ENCODE results near the gene GPR37. TPM values are rescaled to one million over a fixed set of nuclear protein-coding genes. Genes with fewer than 3 reads are reported as not detected.

Gene GPR37
- total RNA-seq, 1 experiment from 2014 or later = 1.6 TPM

GRCh38 chr7:124800386-124800785 lies 34.8 kb upstream of the GPR37 start:
- H3K36me3 Mint-ChIP-seq (ENCODE audit: insufficient read depth in 1 of 3, low read depth in 3 of 3) = no peaks in the 10 kb centered on the region
- Histone ChIP-seq H3K4me1 (ENCODE audit: insufficient read depth, low read length) (no peaks in the 10 kb centered on the region), H3K23me2 (ENCODE audit: insufficient read length, low read depth, low read length, poor library complexity, severe bottlenecking) (no peaks in the 10 kb centered on the region), H2AFZ (ENCODE audit: low read length) (no peak overlapping the region), H3K23ac (ENCODE audit: insufficient read length, low read depth, low read length) (no peak overlapping the region), H2BK5ac (ENCODE audit: insufficient read length, low read length) (no peak overlapping the region), H3T11ph (ENCODE audit: low read length) (no peak overlapping the region), H3K9ac (ENCODE audit: extremely low read depth, insufficient read length, low read length) (no peak overlapping the region), H4K8ac (replicated peaks; ENCODE audit: insufficient read length, low read depth, low read length) (no peak overlapping the region), H4K5ac (ENCODE audit: insufficient read length, low read depth, low read length) (no peak overlapping the region), H2BK15ac (ENCODE audit: low read depth, low read length) (no peak overlapping the region), H3K4me2 (ENCODE audit: insufficient read depth, insufficient read length, low read length) (no peak overlapping the region), H3K27ac (ENCODE audit: insufficient read length, low read depth, low read length) (no peak overlapping the region), H3K79me1 (ENCODE audit: insufficient read depth, low read depth, low read length, poor library complexity, severe bottlenecking) (no peaks in the 10 kb centered on the region), H4K91ac (ENCODE audit: insufficient read length, low read depth, low read length) (no peak overlapping the region), H2BK12ac (ENCODE audit: insufficient read length, low read depth, low read length) (no peak overlapping the region), H2BK20ac (ENCODE audit: low read depth, low read length, poor library complexity, severe bottlenecking) (no peak overlapping the region), H3K18ac (ENCODE audit: insufficient read length, low read depth, low read length) (peak overlapping the region; percentile 34), H3K9me3 (ENCODE audit: control insufficient read depth, low read depth, low read length) (no peaks in the 10 kb centered on the region), H4K20me1 (ENCODE audit: control insufficient read depth, insufficient read depth, insufficient read length) (no peaks in the 10 kb centered on the region), H3K4ac (ENCODE audit: low read depth, low read length) (no peak overlapping the region), H3K79me2 (ENCODE audit: insufficient read depth, low read length) (no peaks in the 10 kb centered on the region), H2AK5ac (ENCODE audit: insufficient read length, low read length) (no peak overlapping the region), H3K27me3 (ENCODE audit: insufficient read depth, low read length) (no peaks in the 10 kb centered on the region), H3K56ac (ENCODE audit: insufficient read length, low read depth, low read length) (no peak overlapping the region), H3K14ac (ENCODE audit: insufficient read depth, low read length) (no peak overlapping the region), H2BK120ac (ENCODE audit: low read depth, low read length, poor library complexity, severe bottlenecking) (no peak overlapping the region)
- H3K27me3 Mint-ChIP-seq (ENCODE audit: low read depth) = no peaks in the 10 kb centered on the region
- no peak overlapping the region for H3K4me3 Mint-ChIP-seq
- DNase-seq = no peak
- no peak for TF ChIP-seq CTCF (conservative IDR thresholded peaks at IDR 0.05)
- peaks cover 8 to 9% of the 10 kb centered on the region in 2 experiments for H3K4me1 Mint-ChIP-seq
- WGBS (ENCODE audit: extremely low coverage, insufficient read length, low lambda C conversion rate) = no CpG with 5 or more reads among the region's 2 CpGs
- 0 out of 7 replicates have a peak overlapping the region, but pooled peaks of 1 of the 3 experiments have one; percentile 32 for H3K27ac Mint-ChIP-seq
- no peaks in the 10 kb centered on the region for H3K9me3 Mint-ChIP-seq

All from H9 (cell line).